Type B pancreatic cell (in vitro differentiated cells): ENCODE data around the gene ZDHHC14. TPM values are rescaled to one million over a fixed set of nuclear protein-coding genes. Genes with fewer than 3 reads are reported as not detected.
"Not testable (repeated sequence)": the region's sequence is repeated elsewhere in the genome, so short reads cannot be mapped to it uniquely, and the experiment has no call there.

ENCODE experiments used
- DNase-seq: peaks from one replicate; pipeline ENCODE4 v3.0.0; 2021; ENCODE audit warnings: mixed read lengths; ENCODE audit not compliant: unreplicated experiment; ENCODE audit errors: extremely low spot score
- H3K27ac Mint-ChIP-seq: 2 replicates; pipeline ENCODE4 v1.8.0; 2021; ENCODE audit warnings: mild to moderate bottlenecking, mixed read lengths
- H3K27me3 Mint-ChIP-seq: 2 replicates; pipeline ENCODE4 v1.8.0; 2021; ENCODE audit warnings: mixed read lengths
- H3K36me3 Mint-ChIP-seq: 2 replicates; pipeline ENCODE4 v1.8.0; 2021; ENCODE audit warnings: mixed read lengths
- H3K4me1 Mint-ChIP-seq: one replicate; pipeline ENCODE4 v1.8.0; 2021; ENCODE audit warnings: mixed read lengths; ENCODE audit not compliant: unreplicated experiment
- H3K4me3 Mint-ChIP-seq: 2 replicates; pipeline ENCODE4 v1.8.0; 2021; ENCODE audit warnings: mild to moderate bottlenecking, mixed read lengths
- H3K9me3 Mint-ChIP-seq: 2 replicates; pipeline ENCODE4 v1.8.0; 2021; ENCODE audit warnings: mixed read lengths
- total RNA-seq: library from RNA; stranded (reverse); gene quantifications from 2 replicates; pipeline ENCODE4 v1.2.1, GENCODE V29; 2021; ENCODE audit warnings: low replicate concordance
- TF ChIP-seq, protein P1 (sequence below): fragments of 200-600 bp; sonication (generic); conservative IDR thresholded peaks from 2 replicates; pipeline ENCODE4 v1.5.0; 2021; ENCODE audit warnings: antibody characterized with exemption, mild to moderate bottlenecking

The ZDHHC14 gene
- total RNA-seq, 1 donor from 2014 or later: 11.1 TPM

DNA sequence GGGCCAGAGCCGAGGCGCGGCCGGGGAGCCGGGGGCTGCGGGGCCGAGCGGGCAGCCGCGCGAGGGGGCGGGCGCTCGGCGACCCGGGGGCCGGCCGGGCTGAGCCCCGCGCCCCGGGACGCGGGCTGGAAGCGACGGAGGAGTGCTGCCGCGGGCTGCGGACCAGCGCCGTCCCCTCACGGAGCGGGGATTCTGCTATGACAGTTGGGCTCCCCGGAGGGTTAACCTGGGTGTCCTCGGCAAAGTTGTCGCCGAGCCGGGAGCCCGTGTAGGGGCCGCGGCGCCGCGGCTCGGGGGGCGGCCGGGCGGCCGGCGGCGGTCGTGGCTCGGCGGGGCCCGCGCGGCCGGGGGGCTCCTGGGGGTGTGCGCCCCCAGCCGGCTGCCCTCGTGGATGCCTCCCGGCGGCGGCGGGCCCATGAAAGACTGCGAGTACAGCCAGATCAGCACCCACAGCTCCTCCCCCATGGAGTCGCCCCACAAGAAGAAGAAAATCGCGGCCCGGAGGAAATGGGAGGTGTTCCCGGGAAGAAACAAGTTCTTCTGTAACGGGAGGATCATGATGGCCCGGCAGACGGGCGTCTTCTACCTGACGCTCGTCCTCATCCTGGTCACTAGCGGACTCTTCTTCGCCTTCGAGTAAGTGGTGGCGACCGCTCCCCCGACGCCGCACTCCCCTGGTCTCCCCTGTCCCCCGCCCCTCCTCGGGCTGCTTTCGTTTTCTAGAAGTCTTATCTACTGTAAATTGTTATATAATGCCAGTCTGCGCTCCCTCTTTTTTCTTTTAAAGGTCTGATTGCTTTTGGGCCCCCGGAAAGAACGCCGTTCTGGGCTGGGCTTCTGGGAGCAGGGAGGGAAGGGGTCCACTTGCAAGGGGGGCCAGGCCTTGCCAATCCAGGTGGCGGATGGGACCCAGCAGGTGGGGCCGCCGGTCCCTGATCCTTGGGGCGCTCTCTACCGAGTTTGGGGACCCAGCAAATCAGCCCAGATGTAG is 936 bp downstream of the ZDHHC14 start:
- H3K36me3 Mint-ChIP-seq: no peaks in the 10 kb centered on the region
- DNase-seq: no peak
- peak overlapping the region; percentile 83 for H3K4me3 Mint-ChIP-seq
- peak overlapping the region; percentile 81 for H3K27ac Mint-ChIP-seq
- TF ChIP-seq, protein P1, sequence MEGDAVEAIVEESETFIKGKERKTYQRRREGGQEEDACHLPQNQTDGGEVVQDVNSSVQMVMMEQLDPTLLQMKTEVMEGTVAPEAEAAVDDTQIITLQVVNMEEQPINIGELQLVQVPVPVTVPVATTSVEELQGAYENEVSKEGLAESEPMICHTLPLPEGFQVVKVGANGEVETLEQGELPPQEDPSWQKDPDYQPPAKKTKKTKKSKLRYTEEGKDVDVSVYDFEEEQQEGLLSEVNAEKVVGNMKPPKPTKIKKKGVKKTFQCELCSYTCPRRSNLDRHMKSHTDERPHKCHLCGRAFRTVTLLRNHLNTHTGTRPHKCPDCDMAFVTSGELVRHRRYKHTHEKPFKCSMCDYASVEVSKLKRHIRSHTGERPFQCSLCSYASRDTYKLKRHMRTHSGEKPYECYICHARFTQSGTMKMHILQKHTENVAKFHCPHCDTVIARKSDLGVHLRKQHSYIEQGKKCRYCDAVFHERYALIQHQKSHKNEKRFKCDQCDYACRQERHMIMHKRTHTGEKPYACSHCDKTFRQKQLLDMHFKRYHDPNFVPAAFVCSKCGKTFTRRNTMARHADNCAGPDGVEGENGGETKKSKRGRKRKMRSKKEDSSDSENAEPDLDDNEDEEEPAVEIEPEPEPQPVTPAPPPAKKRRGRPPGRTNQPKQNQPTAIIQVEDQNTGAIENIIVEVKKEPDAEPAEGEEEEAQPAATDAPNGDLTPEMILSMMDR: peak; percentile 18
- peaks cover 14% of the 10 kb centered on the region for H3K27me3 Mint-ChIP-seq
- H3K4me1 Mint-ChIP-seq: peaks cover 17% of the 10 kb centered on the region
- no peaks in the 10 kb centered on the region for H3K9me3 Mint-ChIP-seq

GRCh38 chr6:157382821-157383220 is 1.8 kb downstream of the ZDHHC14 start:
- Mint-ChIP-seq H3K27me3 (peaks cover 14% of the 10 kb centered on the region), H3K4me3 (peak overlapping the region; percentile 83), H3K9me3 (no peaks in the 10 kb centered on the region), H3K36me3 (no peaks in the 10 kb centered on the region), H3K27ac (peak overlapping the region; percentile 81), H3K4me1 (peaks cover 17% of the 10 kb centered on the region)
- TF ChIP-seq, protein P1: no peak
- DNase-seq: no peak

DNA sequence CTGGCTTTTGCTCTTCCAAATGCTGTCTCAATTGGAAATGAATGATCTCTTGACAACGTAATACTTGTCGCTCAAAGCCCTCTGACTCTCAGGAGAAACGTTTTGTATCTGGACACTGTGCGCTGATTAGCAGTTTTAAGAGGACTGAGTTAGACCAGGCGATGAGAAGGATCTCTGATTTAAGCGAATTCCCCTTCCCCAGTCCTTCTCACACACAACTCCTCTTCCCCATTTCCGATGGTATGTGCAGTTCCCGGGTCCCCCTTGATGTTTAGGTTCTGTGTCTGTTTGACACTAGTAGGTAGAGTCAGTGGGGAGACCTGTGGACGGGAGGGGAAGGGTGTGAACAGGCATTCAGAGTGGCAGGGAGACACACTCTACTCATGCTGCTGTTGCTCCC is 2.5 kb downstream of the ZDHHC14 start:
- Mint-ChIP-seq H3K9me3 (no peaks in the 10 kb centered on the region), H3K4me3 (peak overlapping the region; percentile 83), H3K27ac (peak overlapping the region; percentile 54), H3K4me1 (peaks cover 17% of the 10 kb centered on the region), H3K27me3 (peaks cover 14% of the 10 kb centered on the region), H3K36me3 (no peaks in the 10 kb centered on the region)
- TF ChIP-seq, protein P1: no peak
- DNase-seq: no peak

DNA sequence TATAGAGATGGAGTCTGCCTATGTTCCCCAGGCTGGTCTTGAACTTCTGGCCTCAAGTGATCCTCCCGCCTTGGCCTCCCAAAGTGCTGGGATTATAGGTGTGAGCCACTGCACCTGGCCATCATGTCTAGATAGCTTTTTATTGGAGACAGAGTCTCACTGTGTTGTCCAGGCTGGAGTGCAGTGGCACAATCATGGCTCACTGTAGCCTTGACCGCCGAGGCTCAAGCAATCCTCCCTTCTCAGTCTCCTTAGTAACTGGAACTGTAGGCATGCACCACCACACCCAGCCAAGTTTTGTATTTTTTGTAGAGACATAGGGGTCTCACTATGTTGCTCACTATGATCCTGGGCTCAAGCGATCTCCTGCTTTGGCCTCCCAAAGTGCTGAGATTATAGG is 4.0 kb downstream of the ZDHHC14 start:
- H3K4me1 Mint-ChIP-seq: peaks cover 11% of the 10 kb centered on the region
- not testable (repeated sequence) for H3K4me3 Mint-ChIP-seq, H3K9me3 Mint-ChIP-seq, H3K27ac Mint-ChIP-seq, H3K36me3 Mint-ChIP-seq, DNase-seq
- H3K27me3 Mint-ChIP-seq: peaks cover 14% of the 10 kb centered on the region

DNA sequence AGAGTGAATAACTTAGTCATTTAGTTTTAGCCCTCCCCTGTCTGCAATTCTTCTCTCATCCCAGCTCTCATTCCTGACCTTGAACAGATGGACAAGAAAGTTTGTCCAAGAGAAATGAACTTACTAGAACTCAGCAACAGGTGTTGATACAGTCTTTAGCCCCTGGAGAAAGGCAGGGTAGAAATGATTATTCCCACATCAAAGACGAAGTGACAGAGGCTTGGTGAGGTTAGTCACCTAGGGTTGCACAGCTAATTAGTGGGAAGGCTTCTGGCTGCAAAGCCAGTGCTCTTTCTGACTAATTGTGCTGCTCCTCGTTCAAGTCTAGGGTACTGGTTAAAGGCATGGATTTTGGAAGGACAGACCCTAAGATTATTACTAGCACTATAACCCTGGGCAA is 4.5 kb downstream of the ZDHHC14 start:
- TF ChIP-seq, protein P1: no peak
- H3K36me3 Mint-ChIP-seq: no peaks in the 10 kb centered on the region
- H3K9me3 Mint-ChIP-seq: peaks cover 6% of the 10 kb centered on the region
- no peak overlapping the region for H3K27ac Mint-ChIP-seq
- H3K4me3 Mint-ChIP-seq: no peak overlapping the region
- H3K4me1 Mint-ChIP-seq: peaks cover 10% of the 10 kb centered on the region
- DNase-seq: no peak
- H3K27me3 Mint-ChIP-seq: peaks cover 14% of the 10 kb centered on the region

DNA sequence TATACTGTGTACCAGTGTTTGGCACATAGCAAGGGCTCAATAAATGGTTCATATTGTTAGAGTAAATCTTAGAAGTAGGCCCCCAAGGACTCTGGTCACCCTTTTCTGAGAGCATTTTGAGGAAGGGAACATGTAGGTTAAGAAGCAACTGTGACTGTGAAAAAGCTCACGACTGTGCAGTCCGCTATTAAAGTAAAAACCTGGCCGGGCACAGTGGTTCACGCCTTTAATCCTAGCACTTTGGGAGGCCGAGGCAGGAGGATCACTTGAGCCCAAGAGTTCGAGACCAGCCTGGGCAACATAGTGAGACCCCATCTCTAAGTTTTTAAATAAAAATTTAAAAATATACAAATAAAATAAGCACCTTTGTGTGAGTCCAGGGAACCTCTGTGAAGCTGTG is 5.0 kb downstream of the ZDHHC14 start:
- peaks cover 10% of the 10 kb centered on the region for H3K4me1 Mint-ChIP-seq
- no peak for DNase-seq
- peaks cover 10% of the 10 kb centered on the region for H3K9me3 Mint-ChIP-seq
- no peak overlapping the region for H3K4me3 Mint-ChIP-seq
- H3K36me3 Mint-ChIP-seq: no peaks in the 10 kb centered on the region
- H3K27me3 Mint-ChIP-seq: peaks cover 14% of the 10 kb centered on the region
- H3K27ac Mint-ChIP-seq: no peak overlapping the region
- TF ChIP-seq, protein P1: no peak
